Upper lobe of left lung (tissue), 6 donors: ENCODE data around the gene SERPINA12. TPM values are rescaled to one million over a fixed set of nuclear protein-coding genes. Genes with fewer than 3 reads are reported as not detected.
A peak's percentile ranks its signal among the peaks of the same experiment; 100 is the strongest.

ENCODE experiments used
- ATAC-seq, 2 donors: fragments of 200-7000 bp; cut with Tn5 transposase; one replicate each; pipeline ENCODE4 v1.9.1; 2022; ENCODE audit warnings: mild to moderate bottlenecking in 2 of 2, moderate library complexity in 2 of 2; ENCODE audit not compliant: low FRiP score in 2 of 2
- DNase-seq, 2 donors: peaks; one replicate each; pipeline ENCODE4 v3.0.0-alpha.2; 2019 to 2020
- H3K27ac ChIP-seq, 4 donors: fragments of 200-600 bp; sonication (generic); one replicate each; pipeline ENCODE4 v1.5.1; 2016 to 2019
- H3K27me3 ChIP-seq, 4 donors: fragments of 200-600 bp; sonication (generic); one replicate each; pipeline ENCODE4 v1.5.1; 2017 to 2019
- H3K36me3 ChIP-seq, 4 donors: fragments of 200-600 bp; sonication (generic); one replicate each; pipeline ENCODE4 v1.5.1; 2016 to 2019
- H3K4me1 ChIP-seq, 4 donors: fragments of 200-600 bp; sonication (generic); one replicate each; pipeline ENCODE4 v1.5.1; 2018 to 2019
- H3K4me3 ChIP-seq, 4 donors: fragments of 200-600 bp; sonication (generic); one replicate each; pipeline ENCODE4 v1.5.1; 2017 to 2019; ENCODE audit warnings: mild to moderate bottlenecking in 2 of 4, moderate library complexity in 1 of 4
- H3K9me3 ChIP-seq, 4 donors: fragments of 200-600 bp; sonication (generic); one replicate each; pipeline ENCODE4 v1.5.1; 2018 to 2019
- CTCF ChIP-seq, 6 experiments: fragments of 450-650 bp in 4 of 6; fragments of 200-600 bp in 2 of 6; sonication (generic) in 2 of 6; IDR thresholded peaks; one replicate each; pipeline ENCODE4 v1.5.1; 2016 to 2019; ENCODE audit warnings: antibody characterized with exemption in 6 of 6
- EP300 ChIP-seq, 4 donors: sonication (generic); formaldehyde crosslinking; IDR thresholded peaks; one replicate each; pipeline ENCODE4 v1.5.1; 2017; ENCODE audit warnings: antibody characterized with exemption in 4 of 4, control low read depth in 2 of 4
- POLR2A ChIP-seq, 4 donors: fragments of 450-650 bp; IDR thresholded peaks; one replicate each; pipeline ENCODE4 v1.5.1; 2016 to 2017; ENCODE audit warnings: antibody characterized with exemption in 4 of 4, mild to moderate bottlenecking in 2 of 4
- POLR2AphosphoS5 ChIP-seq, 2 donors: sonication (generic); formaldehyde crosslinking; IDR thresholded peaks; one replicate each; pipeline ENCODE4 v1.5.1; 2017; ENCODE audit warnings: antibody characterized with exemption in 2 of 2
- WGBS, 2 donors: methylation state at CpG; one replicate each; pipeline ENCODE4 v1.1.5; 2017 to 2018; 5-methylcytosine and 5-hydroxymethylcytosine counted together
- total RNA-seq, 6 donors: library from RNA; depleted of rRNA in 4 of 6; stranded (reverse); fragments of >200 nt in 4 of 6; gene quantifications; one replicate each; pipeline versions ENCODE4 v1.1.0 to v1.2.1, GENCODE V29; 2016 to 2021
- donor health status: DM: no; HTN: no; CAD: no; lungs with moderate emphysema.
- donor health status: DM: no; HTN: yes; CAD: no; lungs with severe emphysema.

Gene SERPINA12
- total RNA-seq, 6 donors from 2014 or later: not detected

- DNase-seq: no peak
- no peak overlapping the region for H3K4me3 ChIP-seq
- no peaks in the 10 kb centered on the region for H3K36me3 ChIP-seq
- H3K27ac ChIP-seq: no peak overlapping the region
- peaks cover 0 to 9% (median 7%) of the 10 kb centered on the region in 4 donors for H3K4me1 ChIP-seq
- peak in 1 of 2 donors; percentile 7 for ATAC-seq
- WGBS, 2 donors: 74 to 78% methylated on average over 5 of the region's 5 CpGs
- peaks cover 0 to 3% (median 0%) of the 10 kb centered on the region in 4 donors for H3K27me3 ChIP-seq
- peaks cover 4 to 15% (median 10%) of the 10 kb centered on the region in 4 donors for H3K9me3 ChIP-seq
- TF ChIP-seq POLR2A (IDR thresholded peaks at IDR 0.05) (no peak), EP300 (IDR thresholded peaks at IDR 0.05) (no peak), POLR2AphosphoS5 (IDR thresholded peaks at IDR 0.05) (no peak), CTCF (IDR thresholded peaks at IDR 0.05) (no peak)
Observed at GRCh38 chr14:94481468-94482131, 27.7 kb downstream of the SERPINA12 start.

GRCh38 chr14:94480809-94481208 is 28.5 kb downstream of the SERPINA12 start:
- ATAC-seq (no peak), DNase-seq (no peak)
- 23 to 30% methylated on average over 2 of the region's 2 CpGs for WGBS, 2 donors

GRCh38 chr14:94478420-94478819 is 30.8 kb downstream of the SERPINA12 start:
- Histone ChIP-seq H3K27ac (no peak overlapping the region), H3K36me3 (no peaks in the 10 kb centered on the region), H3K9me3 (peaks cover 4 to 15% (median 10%) of the 10 kb centered on the region in 4 donors), H3K27me3 (no peaks in the 10 kb centered on the region), H3K4me3 (no peak overlapping the region), H3K4me1 (no peaks in the 10 kb centered on the region)
- DNase-seq: no peak
- TF ChIP-seq POLR2AphosphoS5 (IDR thresholded peaks at IDR 0.05) (no peak), POLR2A (IDR thresholded peaks at IDR 0.05) (no peak), CTCF (IDR thresholded peaks at IDR 0.05) (no peak), EP300 (IDR thresholded peaks at IDR 0.05) (no peak)
- no peak for ATAC-seq

More at GRCh38 chr14:94480809-94481208, 28.5 kb downstream of the SERPINA12 start:
- Histone ChIP-seq H3K36me3 (no peaks in the 10 kb centered on the region), H3K4me1 (peaks cover 0 to under 1% (median 0%) of the 10 kb centered on the region in 4 donors), H3K27me3 (peaks cover 0 to 3% (median 0%) of the 10 kb centered on the region in 4 donors), H3K9me3 (peaks cover 4 to 15% (median 10%) of the 10 kb centered on the region in 4 donors), H3K4me3 (no peak overlapping the region), H3K27ac (no peak overlapping the region)
- TF ChIP-seq CTCF (IDR thresholded peaks at IDR 0.05): no peak
- no peak for TF ChIP-seq POLR2A (IDR thresholded peaks at IDR 0.05)
- no peak for TF ChIP-seq POLR2AphosphoS5 (IDR thresholded peaks at IDR 0.05)
- no peak for TF ChIP-seq EP300 (IDR thresholded peaks at IDR 0.05)

- no peak for ATAC-seq
- 59 to 78% methylated on average over 2 of the region's 2 CpGs for WGBS, 2 donors
- no peak for DNase-seq
- no peak within 1 kb of the TSS for H3K27ac ChIP-seq
- no peaks in the 10 kb centered on the region for H3K36me3 ChIP-seq
- H3K27me3 ChIP-seq: no peaks in the 10 kb centered on the region
- TF ChIP-seq POLR2AphosphoS5 (IDR thresholded peaks at IDR 0.05) (no peak), EP300 (IDR thresholded peaks at IDR 0.05) (no peak), CTCF (IDR thresholded peaks at IDR 0.05) (no peak)
- H3K4me3 ChIP-seq: no peak within 1 kb of the TSS
- H3K9me3 ChIP-seq: peaks cover 4 to 15% (median 10%) of the 10 kb centered on the region in 4 donors
- no peaks in the 10 kb centered on the region for H3K4me1 ChIP-seq
Observed at GRCh38 chr14:94476023-94476422, 33.2 kb downstream of the SERPINA12 start, which contains the start of gene SERPINA9. Gene SERPINA9 (minus strand): TSS chr14:94476197. CDS start chr14:94469840, 6,357 bp downstream.
